Smooth muscle cell (in vitro differentiated cells): ENCODE data around the gene CACNA1G. TPM values are rescaled to one million over a fixed set of nuclear protein-coding genes. Genes with fewer than 3 reads are reported as not detected.

Experiments used
- DNase-seq: peaks from one replicate; lab custom pipeline; 2025; ENCODE audit not compliant: unreplicated experiment; lab: John Stamatoyannopoulos, UW
- H2AFZ ChIP-seq: fragments of 200-600 bp; sonication (generic); 2 replicates; pipeline ENCODE4 v1.6.0; 2016; ENCODE audit warnings: antibody characterized with exemption, low read depth, mild to moderate bottlenecking
- H3F3A ChIP-seq: fragments of 200-600 bp; sonication (generic); 2 replicates; pipeline ENCODE4 v1.6.0; 2017; ENCODE audit warnings: antibody characterized with exemption, low read depth
- H3K27ac ChIP-seq: fragments of 200-600 bp; sonication (generic); 2 replicates; pipeline ENCODE4 v1.5.1; 2016; ENCODE audit warnings: low read depth, mild to moderate bottlenecking
- H3K27me3 ChIP-seq: fragments of 200-600 bp; sonication (generic); 2 replicates; pipeline ENCODE4 v1.6.1; 2016; ENCODE audit warnings: low read depth, mild to moderate bottlenecking
- H3K36me3 ChIP-seq: fragments of 200-600 bp; sonication (generic); 2 replicates; pipeline ENCODE4 v1.5.1; 2016; ENCODE audit warnings: low read depth
- H3K4me1 ChIP-seq: fragments of 200-600 bp; sonication (generic); 2 replicates; pipeline ENCODE4 v1.5.1; 2016; ENCODE audit warnings: low read depth
- H3K4me2 ChIP-seq: fragments of 200-600 bp; sonication (generic); 2 replicates; pipeline ENCODE4 v1.6.0; 2016; ENCODE audit warnings: mild to moderate bottlenecking
- H3K4me3 ChIP-seq: fragments of 200-600 bp; sonication (generic); 2 replicates; pipeline ENCODE4 v1.5.1; 2016; ENCODE audit warnings: mild to moderate bottlenecking
- H3K79me2 ChIP-seq: fragments of 200-600 bp; sonication (generic); 2 replicates; pipeline ENCODE4 v1.6.0; 2016; ENCODE audit warnings: low read depth, mild to moderate bottlenecking
- H3K9ac ChIP-seq: fragments of 200-600 bp; sonication (generic); 2 replicates; pipeline ENCODE4 v1.6.0; 2016; ENCODE audit warnings: low read depth
- H3K9me3 ChIP-seq: fragments of 200-600 bp; sonication (generic); replicated peaks from 2 replicates; pipeline ENCODE4 v1.5.1; 2016; ENCODE audit warnings: low read depth
- H4K20me1 ChIP-seq: fragments of 200-600 bp; sonication (generic); 2 replicates; pipeline ENCODE4 v1.6.0; 2016; ENCODE audit warnings: low read depth
- WGBS: methylation state at CpG from one replicate; pipeline ENCODE4 v1.1.7; 2016; ENCODE audit warnings: low lambda C conversion rate; 5-methylcytosine and 5-hydroxymethylcytosine counted together
- polyA plus RNA-seq: library from polyadenylated mRNA; unstranded; fragments of >200 nt; fragmentation: Nextera tagmentation; extraction: Ambion mirVana; gene quantifications from 2 replicates; pipeline ENCODE4 v1.2.1, GENCODE V29; 2016
- total RNA-seq: library from RNA; depleted of rRNA; stranded (reverse); fragments of >200 nt; gene quantifications from 2 replicates; pipeline ENCODE4 v1.2.3, GENCODE V29; 2014
- TF ChIP-seq, protein P1 (sequence below): fragments of 200-600 bp; sonication (generic); IDR thresholded peaks from 2 replicates; pipeline ENCODE4 v1.5.1; 2017; ENCODE audit warnings: borderline replicate concordance, mild to moderate bottlenecking, antibody characterized with exemption; ENCODE audit not compliant: insufficient read depth, poor library complexity, severe bottlenecking

Gene CACNA1G
- total and polyA plus RNA-seq, 2 experiments from 2014 or later: 1.6 to 1.7 TPM

DNA sequence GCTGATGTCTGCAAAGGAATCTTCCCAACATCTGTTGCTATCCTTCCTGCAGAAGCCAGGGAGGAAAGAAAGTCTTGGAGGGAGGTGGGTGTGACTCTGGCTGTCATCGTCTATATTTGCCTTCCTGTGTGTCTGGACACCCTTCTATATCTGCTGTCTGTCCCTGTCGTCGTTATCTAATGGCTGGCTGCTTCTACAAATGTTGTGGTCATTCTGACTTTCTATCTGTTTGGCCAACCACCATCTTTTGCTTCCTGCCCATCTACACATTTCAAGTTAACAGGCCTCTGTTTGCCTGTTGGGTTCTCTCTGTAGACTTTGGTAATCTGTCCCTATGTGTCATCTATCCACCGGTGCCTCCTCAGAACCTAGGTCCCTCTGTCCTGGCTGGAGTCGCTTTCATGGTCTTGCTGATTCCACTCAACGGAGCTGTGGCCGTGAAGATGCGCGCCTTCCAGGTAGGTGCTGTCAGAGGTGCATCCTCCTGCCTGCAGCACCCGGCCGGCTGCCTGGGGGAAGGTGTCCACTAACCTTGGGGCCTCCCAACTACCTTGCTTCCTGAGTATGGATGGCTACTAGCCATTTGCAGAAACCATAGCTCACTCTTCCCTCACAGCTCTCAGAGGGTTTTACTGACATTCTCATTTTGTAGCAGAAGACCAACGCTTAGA lies 104.4 kb downstream of the CACNA1G start:
- no peak overlapping the region for H3K4me3 ChIP-seq
- no peak overlapping the region for H3K27ac ChIP-seq
- no peaks in the 10 kb centered on the region for H3K27me3 ChIP-seq
- H2AFZ ChIP-seq: no peak overlapping the region
- H3F3A ChIP-seq: no peaks in the 10 kb centered on the region
- no peak for DNase-seq
- TF ChIP-seq, protein P1, sequence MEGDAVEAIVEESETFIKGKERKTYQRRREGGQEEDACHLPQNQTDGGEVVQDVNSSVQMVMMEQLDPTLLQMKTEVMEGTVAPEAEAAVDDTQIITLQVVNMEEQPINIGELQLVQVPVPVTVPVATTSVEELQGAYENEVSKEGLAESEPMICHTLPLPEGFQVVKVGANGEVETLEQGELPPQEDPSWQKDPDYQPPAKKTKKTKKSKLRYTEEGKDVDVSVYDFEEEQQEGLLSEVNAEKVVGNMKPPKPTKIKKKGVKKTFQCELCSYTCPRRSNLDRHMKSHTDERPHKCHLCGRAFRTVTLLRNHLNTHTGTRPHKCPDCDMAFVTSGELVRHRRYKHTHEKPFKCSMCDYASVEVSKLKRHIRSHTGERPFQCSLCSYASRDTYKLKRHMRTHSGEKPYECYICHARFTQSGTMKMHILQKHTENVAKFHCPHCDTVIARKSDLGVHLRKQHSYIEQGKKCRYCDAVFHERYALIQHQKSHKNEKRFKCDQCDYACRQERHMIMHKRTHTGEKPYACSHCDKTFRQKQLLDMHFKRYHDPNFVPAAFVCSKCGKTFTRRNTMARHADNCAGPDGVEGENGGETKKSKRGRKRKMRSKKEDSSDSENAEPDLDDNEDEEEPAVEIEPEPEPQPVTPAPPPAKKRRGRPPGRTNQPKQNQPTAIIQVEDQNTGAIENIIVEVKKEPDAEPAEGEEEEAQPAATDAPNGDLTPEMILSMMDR: no peak
- H3K4me2 ChIP-seq: no peak overlapping the region
- 82% methylated on average over 12 of the region's 12 CpGs for WGBS
- H4K20me1 ChIP-seq: no peaks in the 10 kb centered on the region
- no peaks in the 10 kb centered on the region for H3K9me3 ChIP-seq
- no peaks in the 10 kb centered on the region for H3K79me2 ChIP-seq
- H3K36me3 ChIP-seq: no peaks in the 10 kb centered on the region
- H3K9ac ChIP-seq: no peak overlapping the region
- H3K4me1 ChIP-seq: peaks cover 9% of the 10 kb centered on the region

DNA sequence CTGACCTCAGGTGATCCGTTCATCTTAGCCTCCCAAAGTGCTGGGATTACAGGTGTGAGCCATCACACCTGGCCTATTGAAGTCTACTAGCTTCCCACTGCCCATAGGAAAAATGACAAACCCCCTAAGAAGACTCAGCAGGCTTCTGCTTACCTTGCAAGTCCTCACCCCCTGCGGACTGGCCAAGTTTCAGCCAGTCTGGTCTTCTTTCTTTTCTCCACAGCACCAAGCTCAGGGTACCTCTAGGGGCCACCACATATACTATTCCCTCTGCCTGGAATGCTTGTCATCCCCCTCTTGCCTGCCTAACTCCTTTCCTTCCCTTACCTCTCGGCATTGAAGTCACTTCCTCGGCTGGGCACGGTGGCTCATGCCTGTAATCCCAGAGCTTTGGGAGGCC lies 105.3 kb downstream of the CACNA1G start:
- H3K27me3 ChIP-seq: no peaks in the 10 kb centered on the region
- H3K27ac ChIP-seq: no peak overlapping the region
- peaks cover 9% of the 10 kb centered on the region for H3K4me1 ChIP-seq
- no peaks in the 10 kb centered on the region for H3K79me2 ChIP-seq
- H3F3A ChIP-seq: no peaks in the 10 kb centered on the region
- DNase-seq: no peak
- H2AFZ ChIP-seq: no peak overlapping the region
- no peak overlapping the region for H3K4me3 ChIP-seq
- no peaks in the 10 kb centered on the region for H4K20me1 ChIP-seq
- 87% methylated on average over 5 of the region's 5 CpGs for WGBS
- H3K36me3 ChIP-seq: no peaks in the 10 kb centered on the region
- no peaks in the 10 kb centered on the region for H3K9me3 ChIP-seq
- no peak overlapping the region for H3K9ac ChIP-seq
- H3K4me2 ChIP-seq: no peak overlapping the region
- TF ChIP-seq, protein P1: no peak

DNA sequence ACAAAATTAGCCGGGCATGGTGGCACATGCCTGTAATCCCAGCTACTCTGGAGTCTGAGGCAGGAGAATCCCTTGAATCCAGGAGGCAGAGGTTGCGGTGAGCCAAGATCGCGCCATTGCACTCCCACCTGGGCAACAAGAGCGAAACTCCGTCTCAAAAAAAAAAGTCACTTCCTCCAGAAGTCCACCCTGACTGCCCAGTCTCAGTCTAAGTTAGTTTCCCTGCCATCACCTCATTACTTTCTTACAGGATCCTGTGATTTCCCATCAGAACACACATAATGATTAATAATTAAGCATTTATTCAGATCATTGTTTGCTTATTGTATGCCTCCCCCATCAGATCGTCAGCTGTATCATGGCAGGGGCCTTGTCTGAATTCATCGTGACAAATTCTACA lies 105.8 kb downstream of the CACNA1G start:
- WGBS: 97% methylated on average over 8 of the region's 8 CpGs
- no peaks in the 10 kb centered on the region for H4K20me1 ChIP-seq
- H3K9me3 ChIP-seq: no peaks in the 10 kb centered on the region
- H2AFZ ChIP-seq: no peak overlapping the region
- no peak overlapping the region for H3K4me3 ChIP-seq
- peaks cover 9% of the 10 kb centered on the region for H3K4me1 ChIP-seq
- no peaks in the 10 kb centered on the region for H3F3A ChIP-seq
- TF ChIP-seq, protein P1: no peak
- H3K4me2 ChIP-seq: no peak overlapping the region
- H3K9ac ChIP-seq: no peak overlapping the region
- no peaks in the 10 kb centered on the region for H3K36me3 ChIP-seq
- H3K27me3 ChIP-seq: no peaks in the 10 kb centered on the region
- no peak for DNase-seq
- no peaks in the 10 kb centered on the region for H3K79me2 ChIP-seq
- no peak overlapping the region for H3K27ac ChIP-seq

DNA sequence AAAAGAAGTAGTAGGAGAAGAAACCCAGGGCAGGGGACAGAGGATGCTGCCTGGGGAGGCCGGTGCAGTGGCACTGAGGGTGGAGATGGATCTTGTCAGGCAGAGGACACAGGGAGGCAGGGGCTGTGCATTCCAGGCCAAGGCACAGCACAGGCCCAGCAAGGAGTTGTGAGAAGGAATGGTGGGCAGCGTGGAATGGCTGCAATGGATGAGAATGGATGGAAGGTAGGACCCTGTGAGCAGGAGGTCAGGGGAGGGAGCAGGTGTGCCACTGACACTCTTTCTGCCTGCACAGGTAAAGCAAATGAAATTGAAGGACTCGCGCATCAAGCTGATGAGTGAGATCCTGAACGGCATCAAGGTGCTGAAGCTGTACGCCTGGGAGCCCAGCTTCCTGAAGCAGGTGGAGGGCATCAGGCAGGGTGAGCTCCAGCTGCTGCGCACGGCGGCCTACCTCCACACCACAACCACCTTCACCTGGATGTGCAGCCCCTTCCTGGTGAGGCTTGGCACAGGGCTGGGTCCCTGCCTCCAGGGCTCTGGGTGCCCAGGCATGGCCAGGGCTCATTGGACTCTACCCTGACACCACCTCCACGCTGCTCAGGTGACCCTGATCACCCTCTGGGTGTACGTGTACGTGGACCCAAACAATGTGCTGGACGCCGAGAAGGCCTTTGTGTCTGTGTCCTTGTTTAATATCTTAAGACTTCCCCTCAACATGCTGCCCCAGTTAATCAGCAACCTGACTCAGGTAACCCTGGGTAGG lies 106.9 kb downstream of the CACNA1G start:
- no peak overlapping the region for H3K27ac ChIP-seq
- H3K9me3 ChIP-seq: no peaks in the 10 kb centered on the region
- no peaks in the 10 kb centered on the region for H4K20me1 ChIP-seq
- H3K79me2 ChIP-seq: no peaks in the 10 kb centered on the region
- H3K4me1 ChIP-seq: no peaks in the 10 kb centered on the region
- H3K4me2 ChIP-seq: no peak overlapping the region
- no peak for DNase-seq
- TF ChIP-seq, protein P1: no peak
- H3K4me3 ChIP-seq: no peak overlapping the region
- H3K27me3 ChIP-seq: no peaks in the 10 kb centered on the region
- no peak overlapping the region for H2AFZ ChIP-seq
- no peaks in the 10 kb centered on the region for H3F3A ChIP-seq
- H3K36me3 ChIP-seq: no peaks in the 10 kb centered on the region
- 95% methylated on average over 14 of the region's 14 CpGs for WGBS
- no peak overlapping the region for H3K9ac ChIP-seq
